Panc1 (cell line): ENCODE data around the gene SORCS1.

ENCODE experiments used
- POLR2AphosphoS5 ChIP-seq: IDR thresholded peaks from 2 replicates; pipeline ENCODE4 v1.6.1; 2012; ENCODE audit warnings: mild to moderate bottlenecking, low read depth, low read length, moderate library complexity
- SIN3A ChIP-seq: IDR thresholded peaks from 2 replicates; pipeline ENCODE4 v1.6.1; 2012; ENCODE audit warnings: low read depth, mild to moderate bottlenecking, low read length, moderate library complexity, borderline replicate concordance; ENCODE audit not compliant: insufficient read depth
- TF ChIP-seq, protein P1 (sequence below): fragments of 450-650 bp; IDR thresholded peaks from 2 replicates; pipeline ENCODE4 v1.5.1; 2017; ENCODE audit warnings: mild to moderate bottlenecking
- TF ChIP-seq, protein P2 (sequence below), 2 experiments: IDR thresholded peaks; 2 replicates each; pipeline ENCODE4 v1.6.1; 2011 to 2012; ENCODE audit warnings: low read depth in 2 of 2, control low read depth in 1 of 2, low read length in 1 of 2, mild to moderate bottlenecking in 1 of 2, moderate library complexity in 1 of 2; ENCODE audit not compliant: insufficient read depth in 1 of 2

DNA sequence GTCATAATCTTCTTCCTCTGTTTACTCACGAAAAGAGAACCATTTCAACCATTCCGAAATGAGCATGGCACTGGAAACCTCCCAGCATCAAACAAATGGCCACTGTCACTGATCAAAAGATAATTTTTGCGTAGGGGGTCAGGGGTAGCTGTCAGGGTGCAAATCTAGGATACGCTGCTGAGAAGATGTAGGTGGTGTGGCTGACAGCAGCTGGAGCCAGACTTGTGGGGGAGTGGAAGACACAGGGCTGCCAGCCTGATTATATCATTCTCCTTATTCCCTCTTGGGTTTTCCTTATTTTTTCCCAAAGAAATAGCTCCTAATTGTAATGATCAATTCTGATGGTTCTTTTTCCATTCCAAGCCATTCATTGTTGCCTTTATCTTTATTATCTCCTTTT, 266.1 kb downstream of the SORCS1 start:
- TF ChIP-seq, protein P1, sequence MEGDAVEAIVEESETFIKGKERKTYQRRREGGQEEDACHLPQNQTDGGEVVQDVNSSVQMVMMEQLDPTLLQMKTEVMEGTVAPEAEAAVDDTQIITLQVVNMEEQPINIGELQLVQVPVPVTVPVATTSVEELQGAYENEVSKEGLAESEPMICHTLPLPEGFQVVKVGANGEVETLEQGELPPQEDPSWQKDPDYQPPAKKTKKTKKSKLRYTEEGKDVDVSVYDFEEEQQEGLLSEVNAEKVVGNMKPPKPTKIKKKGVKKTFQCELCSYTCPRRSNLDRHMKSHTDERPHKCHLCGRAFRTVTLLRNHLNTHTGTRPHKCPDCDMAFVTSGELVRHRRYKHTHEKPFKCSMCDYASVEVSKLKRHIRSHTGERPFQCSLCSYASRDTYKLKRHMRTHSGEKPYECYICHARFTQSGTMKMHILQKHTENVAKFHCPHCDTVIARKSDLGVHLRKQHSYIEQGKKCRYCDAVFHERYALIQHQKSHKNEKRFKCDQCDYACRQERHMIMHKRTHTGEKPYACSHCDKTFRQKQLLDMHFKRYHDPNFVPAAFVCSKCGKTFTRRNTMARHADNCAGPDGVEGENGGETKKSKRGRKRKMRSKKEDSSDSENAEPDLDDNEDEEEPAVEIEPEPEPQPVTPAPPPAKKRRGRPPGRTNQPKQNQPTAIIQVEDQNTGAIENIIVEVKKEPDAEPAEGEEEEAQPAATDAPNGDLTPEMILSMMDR, result no peak
- TF ChIP-seq POLR2AphosphoS5, result no peak
- TF ChIP-seq, protein P2, sequence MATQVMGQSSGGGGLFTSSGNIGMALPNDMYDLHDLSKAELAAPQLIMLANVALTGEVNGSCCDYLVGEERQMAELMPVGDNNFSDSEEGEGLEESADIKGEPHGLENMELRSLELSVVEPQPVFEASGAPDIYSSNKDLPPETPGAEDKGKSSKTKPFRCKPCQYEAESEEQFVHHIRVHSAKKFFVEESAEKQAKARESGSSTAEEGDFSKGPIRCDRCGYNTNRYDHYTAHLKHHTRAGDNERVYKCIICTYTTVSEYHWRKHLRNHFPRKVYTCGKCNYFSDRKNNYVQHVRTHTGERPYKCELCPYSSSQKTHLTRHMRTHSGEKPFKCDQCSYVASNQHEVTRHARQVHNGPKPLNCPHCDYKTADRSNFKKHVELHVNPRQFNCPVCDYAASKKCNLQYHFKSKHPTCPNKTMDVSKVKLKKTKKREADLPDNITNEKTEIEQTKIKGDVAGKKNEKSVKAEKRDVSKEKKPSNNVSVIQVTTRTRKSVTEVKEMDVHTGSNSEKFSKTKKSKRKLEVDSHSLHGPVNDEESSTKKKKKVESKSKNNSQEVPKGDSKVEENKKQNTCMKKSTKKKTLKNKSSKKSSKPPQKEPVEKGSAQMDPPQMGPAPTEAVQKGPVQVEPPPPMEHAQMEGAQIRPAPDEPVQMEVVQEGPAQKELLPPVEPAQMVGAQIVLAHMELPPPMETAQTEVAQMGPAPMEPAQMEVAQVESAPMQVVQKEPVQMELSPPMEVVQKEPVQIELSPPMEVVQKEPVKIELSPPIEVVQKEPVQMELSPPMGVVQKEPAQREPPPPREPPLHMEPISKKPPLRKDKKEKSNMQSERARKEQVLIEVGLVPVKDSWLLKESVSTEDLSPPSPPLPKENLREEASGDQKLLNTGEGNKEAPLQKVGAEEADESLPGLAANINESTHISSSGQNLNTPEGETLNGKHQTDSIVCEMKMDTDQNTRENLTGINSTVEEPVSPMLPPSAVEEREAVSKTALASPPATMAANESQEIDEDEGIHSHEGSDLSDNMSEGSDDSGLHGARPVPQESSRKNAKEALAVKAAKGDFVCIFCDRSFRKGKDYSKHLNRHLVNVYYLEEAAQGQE (IDR thresholded peaks at IDR 0.05; ENCODE audit: insufficient read depth in 1 of 2, low read depth in 2 of 2, low read length in 1 of 2), result no peak
- no peak for TF ChIP-seq SIN3A
